Measurements from ENCODE around the gene TAS2R40.

The TAS2R40 gene

GRCh38 chr7:143255564-143255963 lies 33.7 kb downstream of the TAS2R40 start:
- TF ChIP-seq CTCF (IDR thresholded peaks at IDR 0.05; ENCODE audit: control insufficient read depth, insufficient read depth, low read depth, low read length, missing control alignments) = no peak
- no peak for DNase-seq (ENCODE audit: low read depth)
- no peak overlapping the region for H3K4me3 ChIP-seq (ENCODE audit: control insufficient read depth, low read depth, low read length)

- no peak for TF ChIP-seq CTCF (IDR thresholded peaks at IDR 0.05; ENCODE audit: control insufficient read depth, insufficient read depth, low read depth, low read length, missing control alignments)
- H3K4me3 ChIP-seq (ENCODE audit: control insufficient read depth, low read depth, low read length) = no peak overlapping the region
- no peak for DNase-seq (ENCODE audit: low read depth)
These were observed 34.5 kb downstream of the TAS2R40 start for GRCh38 chr7:143256325-143256724.

DNA sequence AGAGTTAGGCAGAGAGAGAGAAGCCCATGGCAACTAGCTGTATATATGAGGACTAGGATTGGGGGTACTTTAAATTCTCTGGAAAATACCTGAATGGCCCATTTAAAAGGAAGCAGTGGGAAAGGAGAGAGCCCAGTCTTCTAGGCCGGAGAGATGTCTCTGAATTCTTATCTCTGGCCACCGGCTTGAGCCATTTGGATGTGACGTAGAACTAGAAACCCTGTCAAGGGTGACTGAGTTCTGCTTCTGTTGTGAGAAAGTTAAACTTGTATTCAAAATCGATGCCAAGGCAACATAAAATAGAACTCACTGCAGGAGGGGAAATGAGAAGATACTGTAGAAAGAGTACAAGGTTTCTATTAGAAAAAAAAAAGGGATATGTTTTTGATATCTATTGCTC lies 35.1 kb downstream of the TAS2R40 start:
- no peak for DNase-seq (ENCODE audit: low read depth)
- H3K4me3 ChIP-seq (ENCODE audit: control insufficient read depth, low read depth, low read length) = no peak overlapping the region
- no peak for TF ChIP-seq CTCF (IDR thresholded peaks at IDR 0.05; ENCODE audit: control insufficient read depth, insufficient read depth, low read depth, low read length, missing control alignments)

DNA sequence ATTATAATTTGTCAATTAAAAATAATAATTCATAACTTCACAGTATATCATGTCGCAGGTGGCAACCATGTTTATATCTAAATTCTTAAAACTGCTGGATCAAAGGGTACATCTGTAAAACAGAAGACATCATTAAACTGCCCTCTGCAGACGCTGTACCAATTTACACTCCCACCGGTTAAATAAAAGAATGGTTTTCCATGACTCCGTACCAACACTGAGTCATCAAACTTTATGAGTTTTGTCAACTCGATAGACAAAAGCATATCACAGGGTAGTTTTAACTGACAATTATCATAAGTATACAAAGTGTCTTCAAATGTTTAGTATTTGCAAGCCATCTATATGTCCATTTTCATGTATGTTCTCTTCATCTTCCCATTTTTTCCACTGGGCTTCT lies 35.7 kb downstream of the TAS2R40 start:
- no peak for DNase-seq (ENCODE audit: low read depth)
- no peak overlapping the region for H3K4me3 ChIP-seq (ENCODE audit: control insufficient read depth, low read depth, low read length)
- TF ChIP-seq CTCF (IDR thresholded peaks at IDR 0.05; ENCODE audit: control insufficient read depth, insufficient read depth, low read depth, low read length, missing control alignments) = no peak

- TF ChIP-seq CTCF (IDR thresholded peaks at IDR 0.05; ENCODE audit: control insufficient read depth, insufficient read depth, low read depth, low read length, missing control alignments) = no peak
- H3K4me3 ChIP-seq (ENCODE audit: control insufficient read depth, low read depth, low read length) = no peak overlapping the region
- DNase-seq (ENCODE audit: low read depth) = no peak
These were observed 37.0 kb downstream of the TAS2R40 start for GRCh38 chr7:143258831-143259230.

DNA sequence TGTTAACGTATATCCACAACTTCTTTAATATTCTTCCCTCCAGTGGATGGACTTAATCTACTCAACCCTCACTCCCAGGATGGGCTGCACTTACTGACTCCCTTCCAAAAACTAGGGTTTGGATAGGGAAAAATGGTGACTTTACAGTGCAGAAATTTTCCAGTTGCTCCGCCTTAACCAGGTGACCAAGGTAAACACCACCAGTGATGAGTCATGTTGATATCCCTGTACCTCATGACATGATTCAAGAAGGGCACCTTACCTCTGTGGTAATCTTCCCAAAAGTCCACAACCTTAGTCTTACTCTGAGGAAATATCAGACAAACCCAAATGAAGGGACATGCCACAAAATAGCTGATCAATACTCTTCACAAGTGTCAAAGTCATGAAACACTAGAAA lies 37.9 kb downstream of the TAS2R40 start:
- TF ChIP-seq CTCF (IDR thresholded peaks at IDR 0.05; ENCODE audit: control insufficient read depth, insufficient read depth, low read depth, low read length, missing control alignments) = no peak
- DNase-seq (ENCODE audit: low read depth) = no peak
- no peak overlapping the region for H3K4me3 ChIP-seq (ENCODE audit: control insufficient read depth, low read depth, low read length)

GRCh38 chr7:143261901-143262300 lies 40.1 kb downstream of the TAS2R40 start:
- no peak for DNase-seq (ENCODE audit: low read depth)
- H3K4me3 ChIP-seq (ENCODE audit: control insufficient read depth, low read depth, low read length) = no peak overlapping the region
- no peak for TF ChIP-seq CTCF (IDR thresholded peaks at IDR 0.05; ENCODE audit: control insufficient read depth, insufficient read depth, low read depth, low read length, missing control alignments)
